Measurements from ENCODE around the gene SLC23A2.

GRCh38 chr20:4913147-4913546 is 88.2 kb downstream of the SLC23A2 start:
- TF ChIP-seq SIN3A (IDR thresholded peaks at IDR 0.05; ENCODE audit: borderline replicate concordance, insufficient read depth, low read length) = no peak
- TF ChIP-seq TAF1 (IDR thresholded peaks at IDR 0.05; ENCODE audit: borderline replicate concordance, insufficient read depth, low read length) = no peak
- no peak for TF ChIP-seq POLR2AphosphoS5 (IDR thresholded peaks at IDR 0.05; ENCODE audit: low read depth, low read length)

Measured in PFSK-1 (cell line).